PC-9 (cell line): ENCODE results near the gene GLP1R.

Experiments used
- CTCF ChIP-seq: fragments of 200-600 bp; sonication (generic); conservative IDR thresholded peaks from 2 replicates; pipeline ENCODE4 v1.6.1; 2017; ENCODE audit warnings: mixed run types, antibody characterized with exemption, mild to moderate bottlenecking, moderate library complexity
- EZH2 ChIP-seq: fragments of 200-600 bp; sonication (generic); IDR thresholded peaks from 2 replicates; pipeline ENCODE4 v1.8.0; 2017; ENCODE audit warnings: antibody characterized with exemption, low read depth

- no peak for TF ChIP-seq CTCF
- no peak for TF ChIP-seq EZH2
Measured at GRCh38 chr6:39061182-39061581, 12.6 kb downstream of the GLP1R start.
